Measurements from ENCODE around the gene MATK. TPM values are rescaled to one million over a fixed set of nuclear protein-coding genes. Genes with fewer than 3 reads are reported as not detected.

The MATK gene
- total RNA-seq, 1 experiment from 2014 or later, result 0.29 TPM

- H3K4me3 ChIP-seq (ENCODE audit: low read depth, low read length), result no peak overlapping the region
- no peaks in the 10 kb centered on the region for H3K27me3 ChIP-seq (replicated peaks; ENCODE audit: control insufficient read depth, insufficient read depth, low read length)
- Mint-ChIP-seq H3K9me3 (ENCODE audit: unreplicated experiment) (no peaks in the 10 kb centered on the region), H3K27ac (ENCODE audit: unreplicated experiment) (no peak overlapping the region), H3K27me3 (ENCODE audit: insufficient read depth, unreplicated experiment) (no peaks in the 10 kb centered on the region), H3K36me3 (ENCODE audit: insufficient read depth, unreplicated experiment) (peaks cover 44% of the 10 kb centered on the region), H3K4me1 (ENCODE audit: low read depth, unreplicated experiment) (no peaks in the 10 kb centered on the region), H3K4me3 (ENCODE audit: unreplicated experiment) (no peak overlapping the region)
- no peaks in the 10 kb centered on the region for H3K9me3 ChIP-seq
- no peak for DNase-seq
- POLR2A ChIA-PET, result no interaction called here
- H3K36me3 ChIP-seq (ENCODE audit: control insufficient read depth, insufficient read depth, low read length), result peaks cover 2% of the 10 kb centered on the region; the same call in 1 of the 2 replicates
- H3K4me1 ChIP-seq, result no peaks in the 10 kb centered on the region
- CTCF ChIA-PET, result no interaction called here
- no TSS peak for BruUV-seq (replicated peaks)
- no peak for TF ChIP-seq CTCF (IDR thresholded peaks at IDR 0.05; ENCODE audit: insufficient read depth in 1 of 2, low read depth in 1 of 2, low read length in 1 of 2, severe bottlenecking in 1 of 2, unreplicated experiment in 1 of 2)
- intact Hi-C loops (cut with micrococcal nuclease; ENCODE audit: unreplicated experiment), result no loop called here
These were observed 34.9 kb downstream of the MATK start for GRCh38 chr19:3751236-3751635.

- Histone ChIP-seq H3K4me1 (no peaks in the 10 kb centered on the region), H3K9me3 (no peaks in the 10 kb centered on the region), H3K4me3 (ENCODE audit: low read depth, low read length) (no peak overlapping the region), H3K36me3 (ENCODE audit: control insufficient read depth, insufficient read depth, low read length) (peaks cover 2% of the 10 kb centered on the region; the same call in 1 of the 2 replicates), H3K27me3 (replicated peaks; ENCODE audit: control insufficient read depth, insufficient read depth, low read length) (no peaks in the 10 kb centered on the region)
- no peaks in the 10 kb centered on the region for H3K9me3 Mint-ChIP-seq (ENCODE audit: unreplicated experiment)
- no peaks in the 10 kb centered on the region for H3K27me3 Mint-ChIP-seq (ENCODE audit: insufficient read depth, unreplicated experiment)
- peaks cover 42% of the 10 kb centered on the region for H3K36me3 Mint-ChIP-seq (ENCODE audit: insufficient read depth, unreplicated experiment)
- no peak overlapping the region for H3K27ac Mint-ChIP-seq (ENCODE audit: unreplicated experiment)
- no peak overlapping the region for H3K4me3 Mint-ChIP-seq (ENCODE audit: unreplicated experiment)
- DNase-seq, result no peak
- intact Hi-C loops (cut with micrococcal nuclease; ENCODE audit: unreplicated experiment), result no loop called here
- POLR2A ChIA-PET, result no interaction called here
- BruUV-seq (replicated peaks), result no TSS peak
- H3K4me1 Mint-ChIP-seq (ENCODE audit: low read depth, unreplicated experiment), result no peaks in the 10 kb centered on the region
- TF ChIP-seq CTCF (IDR thresholded peaks at IDR 0.05; ENCODE audit: insufficient read depth in 1 of 2, low read depth in 1 of 2, low read length in 1 of 2, severe bottlenecking in 1 of 2, unreplicated experiment in 1 of 2), result no peak
- CTCF ChIA-PET, result no interaction called here
These were observed 36.0 kb downstream of the MATK start for GRCh38 chr19:3750211-3750610.

GRCh38 chr19:3748965-3749364, 37.2 kb downstream of the MATK start:
- POLR2A ChIA-PET, result no interaction called here
- H3K27me3 Mint-ChIP-seq (ENCODE audit: insufficient read depth, unreplicated experiment), result no peaks in the 10 kb centered on the region
- H3K36me3 Mint-ChIP-seq (ENCODE audit: insufficient read depth, unreplicated experiment), result peaks cover 37% of the 10 kb centered on the region
- no peak overlapping the region for H3K4me3 Mint-ChIP-seq (ENCODE audit: unreplicated experiment)
- Histone ChIP-seq H3K4me1 (no peaks in the 10 kb centered on the region), H3K9me3 (no peaks in the 10 kb centered on the region), H3K4me3 (ENCODE audit: low read depth, low read length) (no peak overlapping the region), H3K36me3 (ENCODE audit: control insufficient read depth, insufficient read depth, low read length) (peaks cover 2% of the 10 kb centered on the region; the same call in 1 of the 2 replicates), H3K27me3 (replicated peaks; ENCODE audit: control insufficient read depth, insufficient read depth, low read length) (no peaks in the 10 kb centered on the region)
- no peak overlapping the region for H3K27ac Mint-ChIP-seq (ENCODE audit: unreplicated experiment)
- DNase-seq, result no peak
- H3K4me1 Mint-ChIP-seq (ENCODE audit: low read depth, unreplicated experiment), result no peaks in the 10 kb centered on the region
- no TSS peak for BruUV-seq (replicated peaks)
- intact Hi-C loops (cut with micrococcal nuclease; ENCODE audit: unreplicated experiment), result no loop called here
- TF ChIP-seq CTCF (IDR thresholded peaks at IDR 0.05; ENCODE audit: insufficient read depth in 1 of 2, low read depth in 1 of 2, low read length in 1 of 2, severe bottlenecking in 1 of 2, unreplicated experiment in 1 of 2), result no peak
- no peaks in the 10 kb centered on the region for H3K9me3 Mint-ChIP-seq (ENCODE audit: unreplicated experiment)
- CTCF ChIA-PET, result no interaction called here
